GM19193 (cell line): ENCODE data around the gene RUNDC3A.

Source experiments
- POLR2A ChIP-seq: IDR thresholded peaks from 4 replicates; pipeline ENCODE4 v1.6.1; 2011; ENCODE audit not compliant: insufficient read depth, insufficient read length; ENCODE audit errors: extremely low read depth

The RUNDC3A gene

DNA sequence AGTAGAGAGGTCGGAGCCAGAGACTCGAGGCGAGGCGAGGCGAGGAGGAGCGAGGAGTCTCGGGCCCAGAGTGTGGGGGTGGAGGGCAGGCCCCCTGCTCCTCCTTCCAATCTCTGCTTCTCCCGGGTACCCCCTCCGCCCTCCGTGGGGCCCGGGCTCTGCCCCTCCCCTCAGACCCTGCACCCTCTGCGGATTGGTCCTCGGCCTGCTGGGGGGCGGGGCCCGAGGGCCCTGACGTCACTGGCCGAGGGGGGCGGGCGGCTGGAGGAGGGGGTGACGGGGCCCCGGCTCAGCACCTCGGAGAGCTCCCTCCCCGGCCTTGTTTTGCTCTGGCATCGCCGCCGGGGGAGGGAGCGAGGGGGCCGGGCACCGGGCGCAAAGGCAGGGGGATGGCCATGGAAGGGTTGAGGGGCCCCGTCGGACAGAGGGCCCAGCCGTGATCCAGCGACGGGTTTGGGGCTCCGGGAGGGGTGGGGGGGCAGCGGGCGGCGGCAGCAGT lies at the start of gene RUNDC3A:
Gene RUNDC3A (plus strand): TSS at position 282 of the 499 bp plus-strand sequence. CDS start 232 bp downstream, outside the sequence.
- no peak for TF ChIP-seq POLR2A

DNA sequence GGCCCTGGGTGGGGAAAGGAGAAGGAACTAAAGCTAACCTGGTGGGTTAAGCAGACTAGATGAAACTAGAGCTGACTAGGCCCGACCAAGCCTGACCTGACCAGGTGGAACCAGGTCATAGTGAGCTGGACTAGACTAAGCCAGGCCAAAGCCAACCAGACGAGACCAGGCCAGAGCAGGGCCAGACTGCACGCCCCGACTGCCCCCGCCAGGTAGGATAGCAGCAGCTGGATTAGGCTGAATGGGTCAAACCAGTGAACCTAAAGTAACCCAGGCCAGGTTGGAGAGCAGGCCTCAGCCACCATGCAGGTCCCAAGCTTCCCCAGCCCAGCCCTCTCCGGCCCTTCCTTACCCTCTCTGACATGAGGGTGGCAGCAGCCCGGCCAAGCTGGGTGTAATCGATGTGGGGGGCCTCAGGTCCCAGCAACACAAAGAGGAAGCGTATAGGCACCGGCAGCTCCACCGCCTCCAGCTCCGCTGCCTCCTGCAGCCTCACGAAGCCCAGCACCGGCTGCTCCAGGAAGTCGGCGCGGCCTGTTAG lies 49.5 kb upstream of the RUNDC3A start:
- no peak for TF ChIP-seq POLR2A

DNA sequence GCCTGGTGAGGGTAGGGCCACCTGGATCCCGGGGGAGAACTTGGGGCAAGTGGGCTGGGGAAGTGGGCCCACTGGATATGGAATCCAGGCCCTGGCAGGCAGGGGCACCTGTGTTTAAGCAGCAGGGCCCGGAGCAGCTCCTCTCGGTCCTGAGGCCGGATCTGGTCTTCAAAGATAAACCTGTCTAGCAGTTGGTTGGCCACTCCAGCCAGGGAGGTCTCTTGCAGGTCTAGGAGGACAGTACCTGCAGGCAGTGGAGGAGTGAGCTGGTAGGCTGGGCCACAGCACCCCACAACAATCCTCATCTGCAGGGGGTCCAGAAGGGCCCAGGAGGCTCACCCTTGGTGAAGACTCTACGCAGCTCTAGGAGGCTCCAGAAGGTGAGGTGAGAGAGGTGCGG lies 48.1 kb upstream of the RUNDC3A start:
- no peak for TF ChIP-seq POLR2A

DNA sequence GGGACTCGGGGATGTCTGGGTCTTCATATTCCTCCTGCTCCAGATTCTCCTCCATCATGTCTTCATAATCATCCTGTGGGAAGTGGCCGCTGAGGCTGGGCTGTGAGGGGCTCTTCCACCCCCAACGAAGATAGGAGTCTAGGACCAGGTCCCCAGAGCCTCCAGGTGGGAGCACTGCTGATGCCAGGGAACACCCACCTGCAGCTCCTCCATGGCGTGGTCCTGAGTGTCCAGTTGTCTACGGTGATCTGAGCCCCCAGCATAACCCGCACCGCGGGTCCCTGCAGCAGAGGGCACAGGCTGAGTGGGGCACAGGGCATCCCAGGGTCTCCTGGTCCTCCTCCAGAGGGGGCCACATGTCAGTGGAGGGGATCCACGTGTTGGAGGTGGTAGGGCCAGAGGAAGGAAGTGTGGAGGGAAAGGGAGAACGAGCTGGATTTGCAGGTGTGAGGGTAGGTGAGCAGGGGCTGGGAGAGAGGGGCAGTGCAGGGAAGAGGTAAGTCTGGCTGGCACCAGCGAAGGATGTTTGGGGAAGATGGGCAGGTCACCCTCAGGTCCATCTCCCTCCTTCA lies 45.7 kb upstream of the RUNDC3A start:
- TF ChIP-seq POLR2A = no peak

DNA sequence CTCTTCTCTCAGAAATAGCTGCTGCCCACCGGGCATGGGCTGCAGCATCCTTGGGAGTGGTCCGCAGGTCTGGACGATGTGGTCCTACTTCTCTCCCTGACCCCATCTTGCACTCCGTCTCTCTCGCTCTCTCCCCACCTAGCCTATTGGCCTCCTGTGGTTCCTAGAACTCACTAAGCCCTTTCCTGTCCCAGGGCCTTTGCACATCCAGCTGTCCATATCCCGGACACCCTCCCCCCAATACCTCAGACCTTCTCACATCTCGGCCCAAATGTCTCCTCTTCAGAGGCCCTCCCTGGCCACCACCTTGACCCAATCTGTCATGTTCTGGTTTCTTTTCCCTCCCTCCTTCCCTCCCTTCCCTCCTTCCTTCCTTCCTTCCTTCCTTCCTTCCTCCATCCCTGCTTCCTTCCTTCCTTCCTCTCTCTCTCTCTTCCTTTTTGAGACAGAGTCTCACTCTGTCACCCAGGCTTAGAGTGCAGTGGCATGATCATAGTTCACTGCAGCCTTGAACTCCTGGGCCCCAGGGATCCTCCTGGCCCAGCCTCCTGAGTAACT lies 45.0 kb upstream of the RUNDC3A start:
- no peak for TF ChIP-seq POLR2A

DNA sequence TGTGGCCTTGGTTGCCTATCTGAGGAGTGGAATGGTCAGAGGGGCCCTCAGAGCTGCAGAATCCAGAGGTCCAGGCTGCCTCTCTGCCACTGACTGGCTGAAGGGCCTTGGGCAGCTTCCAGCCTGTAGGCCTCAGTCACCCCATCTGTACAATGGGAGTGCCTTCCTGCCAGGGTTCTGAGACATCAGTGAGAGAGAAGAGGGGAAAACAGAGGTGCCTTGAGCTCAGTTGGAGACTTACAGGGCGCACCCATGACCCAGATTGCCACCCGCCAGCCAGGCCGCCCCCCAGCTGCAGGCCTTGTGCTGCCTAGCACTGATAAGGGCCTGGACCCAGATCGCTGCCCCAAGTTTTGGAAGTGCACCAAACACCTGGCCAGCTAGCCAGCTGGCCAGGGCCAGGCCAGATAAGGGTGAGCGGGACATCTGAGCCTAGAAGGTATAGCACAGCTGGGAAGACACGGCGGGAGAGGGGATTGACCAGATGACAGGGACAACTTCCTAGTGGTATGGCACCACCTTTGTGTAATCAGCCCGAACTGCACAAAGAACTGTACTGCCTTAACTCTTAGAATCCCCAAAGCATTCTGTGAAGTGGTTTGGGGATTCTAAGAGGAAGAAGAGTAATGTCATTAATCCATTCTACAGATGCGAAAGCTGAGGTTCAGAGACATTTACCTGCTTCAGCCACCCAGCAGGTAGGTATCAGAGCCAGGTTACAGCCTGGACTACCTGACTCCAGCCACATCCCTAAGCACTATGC lies 41.8 kb upstream of the RUNDC3A start:
- TF ChIP-seq POLR2A = no peak

DNA sequence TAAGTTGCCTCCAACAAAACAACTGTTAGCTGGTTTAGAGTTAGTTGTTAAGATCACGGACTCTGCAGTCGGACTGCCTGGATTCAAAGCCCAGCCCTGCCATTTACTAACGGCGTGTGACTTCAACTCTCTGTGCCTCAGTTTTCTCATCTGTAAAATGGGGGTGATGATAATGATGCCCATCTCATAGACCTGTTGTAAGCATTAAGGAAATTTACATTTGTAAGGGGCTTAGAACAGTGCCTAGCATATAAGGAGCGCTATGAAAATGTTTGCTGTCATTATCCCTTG lies 41.3 kb upstream of the RUNDC3A start:
- no peak for TF ChIP-seq POLR2A

DNA sequence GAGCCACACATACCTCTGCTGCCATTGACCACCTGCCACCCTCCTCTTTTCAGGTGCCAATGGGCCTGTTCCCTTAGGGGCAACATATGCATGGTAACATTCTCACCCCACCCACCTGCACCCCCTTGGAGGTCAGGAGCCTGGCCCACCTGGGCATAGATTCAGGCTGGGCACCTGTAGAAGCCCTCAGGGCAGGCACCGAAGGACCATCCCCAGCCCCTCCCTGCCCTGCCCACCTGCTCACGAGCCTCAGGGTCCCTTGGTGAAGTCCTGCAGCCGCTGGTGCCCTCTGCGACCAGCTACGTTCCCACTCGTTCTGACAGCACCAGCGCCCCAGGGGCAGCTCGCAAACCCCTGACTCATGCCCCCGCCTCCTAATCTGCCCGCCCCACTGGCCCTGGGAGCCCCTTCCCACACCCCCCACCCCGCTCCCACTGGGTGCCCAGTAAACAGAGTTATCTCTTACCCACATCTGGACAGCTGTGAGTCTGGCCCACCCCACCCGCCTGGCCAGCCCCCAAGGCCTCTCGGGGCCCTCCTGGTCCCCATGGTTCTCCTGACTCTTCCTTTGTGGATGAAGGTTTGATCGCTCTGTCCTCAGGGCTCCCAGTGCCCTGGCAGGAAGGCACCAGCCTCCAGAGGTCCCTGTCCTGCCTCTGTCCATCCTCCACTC lies 40.4 kb upstream of the RUNDC3A start, which contains the start of gene SLC4A1:
Gene SLC4A1 (minus strand): TSS at position 318 of the 673 bp plus-strand sequence. CDS start 5,269 bp downstream, outside the sequence.
- no peak for TF ChIP-seq POLR2A

DNA sequence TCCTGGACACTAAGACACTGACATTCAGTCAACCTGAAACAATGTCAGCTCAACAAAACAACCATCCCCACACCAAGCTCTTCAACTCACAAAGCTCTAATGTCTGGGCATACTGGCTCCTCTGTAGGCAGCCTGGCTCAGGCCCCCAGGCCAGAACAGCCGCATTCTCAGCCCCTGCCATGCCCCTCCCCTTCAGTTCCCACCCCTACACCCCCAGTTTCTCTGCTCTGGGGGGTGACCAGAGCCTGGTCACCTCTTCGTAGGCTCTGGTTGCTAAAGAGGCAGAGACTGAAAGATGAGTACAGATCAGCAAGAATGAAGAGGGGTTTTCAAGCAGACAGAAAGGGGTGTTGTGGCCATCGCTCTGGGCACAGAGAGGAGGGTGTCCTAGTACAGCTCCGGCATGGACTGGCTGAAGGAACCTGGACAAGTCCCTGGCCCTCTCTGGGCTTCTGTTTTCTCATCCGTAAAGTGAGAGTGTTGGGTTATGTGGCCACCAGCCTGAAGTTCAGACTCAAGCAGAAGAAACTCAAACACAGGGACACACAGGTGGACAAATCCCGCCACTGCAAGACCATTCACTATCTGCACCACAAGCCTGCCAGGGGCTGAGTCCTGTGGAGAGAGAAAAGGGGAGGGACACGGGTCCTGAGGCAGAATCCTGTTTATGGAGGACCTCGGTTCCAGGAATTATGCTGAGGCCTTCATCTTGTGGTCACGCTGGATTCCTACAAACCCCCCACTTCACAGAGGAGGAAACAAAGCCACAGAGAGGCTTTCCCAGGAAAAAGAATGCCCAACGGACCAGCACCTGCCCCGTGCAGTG lies 39.5 kb upstream of the RUNDC3A start:
- no peak for TF ChIP-seq POLR2A

DNA sequence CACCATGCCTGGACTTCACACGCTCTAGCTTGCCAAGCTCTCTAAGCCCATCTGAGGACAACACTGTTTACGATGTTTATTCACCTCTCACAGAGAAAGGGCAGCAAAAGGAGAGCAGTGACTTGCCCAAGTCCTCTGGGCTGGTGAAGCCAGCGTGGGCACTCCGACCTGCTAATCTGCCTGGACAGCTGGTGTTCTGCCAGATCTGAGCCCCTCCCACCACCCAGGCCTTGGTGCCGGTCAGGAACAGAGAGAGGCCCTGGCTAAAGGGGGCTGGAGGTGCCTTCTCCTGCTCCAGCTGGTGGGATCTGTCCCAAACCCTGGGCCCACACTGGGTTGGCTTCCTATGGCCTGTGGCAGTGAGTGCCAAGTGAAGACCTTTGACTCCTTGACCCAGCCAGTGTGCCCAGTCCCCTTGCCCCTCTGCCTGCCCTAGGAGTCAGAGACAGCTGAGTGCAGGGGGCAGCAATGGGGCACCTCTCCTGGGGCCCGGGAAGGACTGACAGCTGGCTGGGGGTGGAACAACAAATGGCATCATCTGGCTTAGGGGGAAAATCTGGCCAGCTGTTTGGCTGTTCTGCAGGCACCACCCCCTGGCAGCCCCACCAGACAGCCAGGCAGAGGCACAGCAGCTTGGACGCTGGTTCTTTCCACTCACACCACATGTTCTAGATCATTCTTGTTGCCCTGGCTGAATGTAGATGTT lies 38.7 kb upstream of the RUNDC3A start:
- TF ChIP-seq POLR2A = no peak

DNA sequence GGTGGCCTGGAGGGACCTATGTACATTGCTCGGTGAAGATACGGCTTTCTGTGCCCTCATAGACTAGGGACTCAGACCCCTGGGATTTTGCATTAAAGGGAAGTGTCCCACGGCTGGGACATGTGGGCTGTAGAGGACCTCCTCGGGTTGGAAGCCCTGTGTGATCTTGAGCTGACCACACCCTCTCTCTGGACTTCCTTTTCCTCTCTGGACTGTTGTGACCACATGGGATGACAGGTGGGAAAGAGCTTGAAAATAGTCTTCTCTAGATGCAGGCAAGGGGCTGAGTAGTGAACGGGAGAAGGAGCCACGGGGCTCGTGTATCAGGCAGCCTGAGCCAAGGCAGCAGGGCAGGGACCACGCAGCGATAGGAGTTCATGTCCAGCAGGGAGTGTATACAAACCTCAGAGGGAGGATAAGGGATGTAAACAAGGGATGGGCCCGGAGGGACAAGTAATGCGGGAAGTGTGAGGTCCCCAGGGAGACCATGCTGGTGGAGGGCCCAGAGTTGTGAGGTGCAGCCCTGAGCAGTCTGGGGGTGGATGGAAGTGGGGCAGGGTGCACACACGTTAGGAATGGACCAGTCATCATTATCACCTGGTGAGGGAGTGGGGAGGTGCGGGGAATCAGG lies 36.0 kb upstream of the RUNDC3A start:
- TF ChIP-seq POLR2A = no peak

DNA sequence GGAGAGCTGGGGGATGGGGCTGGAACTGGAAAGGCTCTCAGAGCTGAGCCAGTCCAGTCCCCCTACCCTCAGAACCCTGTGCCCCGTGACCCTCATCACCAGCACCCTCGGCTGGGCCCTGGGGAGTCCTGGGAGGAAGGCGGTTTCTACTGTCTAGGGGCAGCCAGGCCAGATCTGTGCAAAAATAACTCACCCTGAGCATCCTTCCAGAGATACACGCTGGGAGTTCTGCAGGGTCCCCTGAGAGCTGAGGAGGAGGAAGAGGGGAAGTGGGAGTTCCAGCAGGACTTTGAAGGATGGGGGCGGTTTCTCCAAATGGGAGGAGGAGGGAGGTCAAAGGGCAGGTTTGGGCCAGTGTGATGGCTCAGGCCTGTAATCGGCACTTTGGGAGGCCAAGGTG lies 35.4 kb upstream of the RUNDC3A start:
- no peak for TF ChIP-seq POLR2A

DNA sequence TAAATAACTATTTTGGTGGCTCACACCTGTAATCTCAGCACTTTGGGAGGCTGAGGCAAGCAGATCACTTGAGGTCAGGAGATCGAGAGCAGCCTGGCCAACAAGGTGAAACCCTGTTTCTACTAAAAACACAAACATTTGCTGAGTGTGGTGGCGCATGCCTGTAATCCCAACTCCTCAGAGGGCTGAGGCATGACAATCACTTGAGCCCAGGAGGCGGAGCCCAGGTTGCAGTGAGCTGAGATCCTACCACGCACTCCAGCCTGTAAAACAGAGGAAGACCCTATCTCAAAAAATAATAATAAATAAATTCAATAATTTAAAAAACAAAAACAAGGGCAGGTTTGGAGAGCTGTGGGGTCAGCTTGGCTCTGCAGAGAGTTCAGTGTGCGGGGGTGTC lies 34.8 kb upstream of the RUNDC3A start:
- TF ChIP-seq POLR2A = no peak
